ENCODE results near the gene USP13.
"Not testable (repeated sequence)": the region's sequence is repeated elsewhere in the genome, so short reads cannot be mapped to it uniquely, and the experiment has no call there.

USP13 gene

GRCh38 chr3:179655236-179655635, 2.4 kb downstream of the USP13 start:
- DNase-seq: no peak

- DNase-seq: no peak
Measured at GRCh38 chr3:179658606-179659005, 5.8 kb downstream of the USP13 start.

DNA sequence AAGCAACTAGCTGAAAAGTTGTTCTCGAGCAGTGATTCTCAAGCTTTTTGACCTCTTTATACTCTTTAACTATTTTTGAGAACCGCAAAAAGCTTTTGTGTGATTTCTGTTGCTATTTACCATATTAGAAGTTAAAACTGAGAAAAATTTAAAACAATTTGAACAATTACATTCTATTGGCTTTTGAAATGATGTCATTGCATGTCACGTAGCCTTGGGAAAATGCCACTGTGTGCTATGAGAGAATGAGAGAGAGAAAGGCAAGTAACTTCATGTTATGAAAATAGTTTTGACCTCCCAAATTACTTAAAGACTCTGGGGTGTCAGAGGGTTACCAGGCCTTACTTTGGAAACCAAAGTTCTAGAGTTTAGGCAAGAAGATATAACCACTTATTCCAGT, 8.0 kb downstream of the USP13 start:
- no peak for DNase-seq

DNA sequence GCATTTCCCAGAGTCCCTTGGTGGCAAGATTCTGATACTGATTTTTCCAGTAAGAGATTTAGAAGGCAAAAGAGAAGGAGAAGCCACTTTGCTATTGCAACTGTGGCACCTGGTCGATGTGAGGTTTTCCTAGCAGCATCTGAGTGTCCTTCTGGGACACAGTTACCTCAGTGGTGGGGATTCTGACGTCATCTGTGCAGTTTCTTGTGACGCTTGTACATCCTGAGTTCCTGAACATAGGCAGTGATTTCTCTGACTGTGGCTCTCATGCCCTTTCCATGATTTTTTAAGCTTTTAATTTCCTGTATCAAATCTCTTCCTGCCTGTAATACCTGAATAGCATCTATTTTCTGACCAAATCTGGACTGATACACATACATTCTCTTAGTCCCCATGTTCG, 8.9 kb downstream of the USP13 start:
- DNase-seq: no peak

GRCh38 chr3:179663093-179663492, 10.3 kb downstream of the USP13 start:
- no peak for DNase-seq

DNA sequence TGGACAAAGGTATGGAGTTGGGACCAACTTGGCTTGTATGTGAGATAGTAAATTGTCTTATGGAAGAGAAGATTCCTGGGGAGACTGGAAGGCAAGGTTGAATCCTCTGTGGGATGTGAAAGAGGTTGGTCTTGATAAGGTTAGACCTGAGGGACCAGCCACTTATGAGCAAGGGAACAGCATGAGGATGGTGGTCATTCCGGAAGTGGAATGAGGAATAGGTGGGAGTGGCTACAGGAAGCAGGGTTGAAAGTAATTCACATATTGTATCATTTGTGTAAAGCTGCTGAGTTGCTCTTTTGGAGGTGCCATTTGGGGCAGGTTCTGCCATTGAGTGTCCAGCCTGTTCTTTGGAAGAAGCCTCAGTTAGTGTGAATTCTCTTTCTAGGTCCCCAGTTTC, 13.2 kb downstream of the USP13 start:
- no peak for DNase-seq

GRCh38 chr3:179666436-179667035, 13.7 kb downstream of the USP13 start:
- no peak for DNase-seq

- DNase-seq: no peak
Measured at GRCh38 chr3:179668429-179668828, 15.6 kb downstream of the USP13 start.

- no peak for DNase-seq
Measured at GRCh38 chr3:179670311-179670710, 17.5 kb downstream of the USP13 start.

GRCh38 chr3:179671309-179671708, 18.5 kb downstream of the USP13 start:
- no peak for DNase-seq

GRCh38 chr3:179671747-179672242, 19.0 kb downstream of the USP13 start:
- no peak for DNase-seq

DNA sequence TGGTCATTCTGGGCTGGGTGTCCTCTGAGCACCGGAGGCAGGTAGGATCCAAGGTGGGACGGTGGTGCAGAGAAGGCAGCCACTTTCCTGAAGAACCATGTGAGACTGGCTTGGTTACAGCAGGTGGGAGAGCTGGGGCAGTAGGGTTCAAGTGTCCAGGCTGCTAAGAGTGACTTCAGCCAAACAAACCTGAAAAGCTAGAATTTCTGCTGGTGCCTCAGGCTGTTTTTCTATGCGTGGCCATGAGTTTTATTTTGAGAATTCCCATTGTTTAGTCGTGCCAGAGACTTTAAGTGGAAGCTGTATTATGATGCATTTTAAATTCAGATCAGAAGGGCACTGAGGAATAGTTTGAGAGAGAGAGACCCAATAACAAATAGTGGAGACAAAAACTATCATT, 20.1 kb downstream of the USP13 start:
- DNase-seq: no peak

GRCh38 chr3:179673523-179673922, 20.7 kb downstream of the USP13 start:
- DNase-seq: no peak

DNA sequence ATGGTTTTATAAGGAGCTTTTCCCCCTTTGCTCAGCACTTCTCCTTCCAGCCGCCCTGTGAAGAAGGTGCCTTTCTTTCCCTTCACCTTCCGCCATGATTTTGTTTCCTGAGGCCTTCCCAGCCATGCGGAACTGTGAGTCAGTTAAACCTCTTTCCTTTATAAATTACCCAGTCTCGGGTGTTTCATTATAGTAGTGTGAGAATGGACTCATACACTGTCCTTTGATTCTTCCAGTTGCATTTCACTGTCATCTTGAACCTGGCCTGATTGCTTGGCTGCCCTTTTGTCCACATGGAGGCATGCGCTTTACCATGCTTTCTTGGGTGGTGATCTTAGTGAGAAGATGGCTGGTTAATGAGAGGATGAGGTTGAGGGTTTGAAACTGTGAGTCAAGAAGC, 23.2 kb downstream of the USP13 start:
- no peak for DNase-seq

DNA sequence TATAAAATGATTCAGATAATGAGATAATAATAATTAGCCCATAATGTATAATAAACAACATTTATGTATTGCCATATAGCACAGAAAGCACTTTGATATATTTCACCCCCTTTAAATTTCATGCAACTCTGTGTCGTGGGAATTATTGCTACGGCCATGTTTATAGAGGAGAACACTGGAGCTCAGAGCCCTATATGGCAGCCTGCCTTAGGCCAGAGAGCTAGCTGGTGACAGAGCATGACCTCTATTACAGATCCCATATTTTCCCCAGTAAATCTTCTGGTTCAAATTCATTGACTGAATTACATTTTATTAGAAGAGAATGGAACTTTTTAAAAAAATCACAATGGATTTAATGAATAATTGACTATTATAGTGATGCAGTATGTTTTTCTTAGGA, 25.0 kb downstream of the USP13 start:
- DNase-seq: no peak

- no peak for DNase-seq
Measured at GRCh38 chr3:179681492-179682263, 28.8 kb downstream of the USP13 start.

DNA sequence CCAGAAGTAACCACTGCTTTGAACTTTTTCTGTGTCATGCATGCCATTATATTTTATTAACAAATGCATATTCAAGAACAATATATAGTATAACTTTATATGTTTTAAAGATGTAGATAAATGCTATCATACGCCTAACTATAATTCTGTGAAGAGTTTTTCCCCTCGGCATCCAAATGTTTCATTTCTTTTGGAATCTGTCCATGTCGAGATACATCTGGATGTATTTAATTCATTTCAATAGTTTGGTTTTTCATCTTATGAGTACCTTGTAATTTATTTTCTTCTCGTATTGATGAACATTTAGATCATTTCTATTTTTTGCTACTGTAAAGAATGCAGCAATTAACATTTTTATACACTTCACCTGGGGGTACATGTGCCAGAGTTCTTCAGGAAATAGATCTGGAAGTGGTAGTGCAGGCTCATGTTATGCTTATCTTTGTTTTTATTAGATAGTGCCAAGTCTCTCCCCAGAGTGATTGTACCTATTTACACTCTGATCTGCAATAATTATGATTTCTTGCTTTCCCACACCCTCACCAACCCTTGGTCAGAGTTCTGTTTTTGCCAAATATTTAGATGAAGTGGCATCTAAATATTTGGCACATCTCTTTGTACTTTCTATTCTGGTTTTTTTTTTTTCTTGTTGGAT, 29.7 kb downstream of the USP13 start:
- no peak for DNase-seq

- DNase-seq: not testable (repeated sequence)
Measured at GRCh38 chr3:179683286-179683685, 30.4 kb downstream of the USP13 start.

DNA sequence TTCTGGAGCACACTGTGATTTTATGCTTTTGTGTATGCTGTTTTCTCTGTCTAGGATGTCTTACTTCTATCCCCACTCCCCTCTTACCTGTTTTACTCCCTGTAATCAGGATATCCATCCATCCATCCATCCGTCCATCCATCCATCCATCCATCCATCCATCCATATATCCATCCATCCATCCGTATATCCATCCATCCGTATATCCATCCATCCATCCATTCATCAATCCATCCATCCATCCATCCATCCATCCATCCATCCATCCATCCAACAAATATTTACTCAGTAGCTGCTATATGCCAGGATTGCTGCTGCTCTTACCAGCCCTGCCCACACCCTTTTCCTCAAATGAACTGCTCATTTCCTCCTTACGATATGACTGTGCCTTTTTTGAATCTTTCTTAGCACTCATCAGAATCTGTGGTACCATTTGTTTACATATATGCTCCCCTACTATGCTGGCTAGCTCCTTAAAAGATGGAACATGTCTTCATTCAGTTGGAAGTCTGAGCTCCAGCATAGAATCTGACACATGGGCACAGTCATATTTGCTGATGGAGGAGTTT, 35.2 kb downstream of the USP13 start:
- no peak for DNase-seq

GRCh38 chr3:179688850-179689249, 36.0 kb downstream of the USP13 start:
- no peak for DNase-seq

DNA sequence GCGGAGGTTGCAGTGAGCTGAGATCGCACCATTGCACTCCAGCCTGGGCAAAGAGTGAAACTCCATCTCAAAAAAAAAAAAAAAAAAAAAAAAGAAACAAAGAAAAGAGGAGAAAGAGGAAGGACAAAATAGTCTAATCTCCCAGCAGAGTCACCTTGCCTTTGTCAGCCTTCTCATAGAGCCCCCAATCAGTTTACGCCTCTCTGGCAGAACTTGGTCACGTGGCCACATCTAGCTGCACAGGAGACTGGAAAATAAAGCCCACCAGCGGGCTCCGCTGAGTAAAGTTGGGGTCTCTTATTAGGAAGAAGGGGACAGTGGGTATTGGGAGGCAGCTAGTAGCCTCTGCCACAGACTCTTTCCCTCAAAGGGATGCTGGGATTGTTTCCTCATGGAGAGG, 41.9 kb downstream of the USP13 start:
- DNase-seq: no peak

- DNase-seq: no peak
Measured at GRCh38 chr3:179695672-179696313, 43.0 kb downstream of the USP13 start.

- DNase-seq: no peak
Measured at GRCh38 chr3:179697736-179698332, 45.0 kb downstream of the USP13 start.
